ENCODE measurements around the gene CALHM6. TPM values are rescaled to one million over a fixed set of nuclear protein-coding genes. Genes with fewer than 3 reads are reported as not detected.

Gene CALHM6
- total RNA-seq, 1 experiment from 2014 or later: not detected

GRCh38 chr6:116451916-116452315 is 9.3 kb upstream of the CALHM6 start:
- no peak for ATAC-seq
- no peak overlapping the region for H3K27ac ChIP-seq (ENCODE audit: low read depth, low read length)
- POLR2A ChIA-PET: no interaction called here
- H3K27me3 ChIP-seq (ENCODE audit: insufficient read depth, low read length): no peaks in the 10 kb centered on the region
- H3K4me1 ChIP-seq (ENCODE audit: control insufficient read depth in 1 of 2, insufficient read depth in 2 of 2, low read length in 2 of 2): no peaks in the 10 kb centered on the region
- no peaks in the 10 kb centered on the region for H3K9me2 ChIP-seq (ENCODE audit: insufficient read depth)
- no peaks in the 10 kb centered on the region for H3K79me2 ChIP-seq (ENCODE audit: insufficient read depth, low read length)
- intact Hi-C loops (cut with micrococcal nuclease): no loop called here
- DNase-seq (ENCODE audit: low read depth, low spot score): no peak
- CTCF ChIA-PET: no interaction called here
- BruUV-seq (replicated peaks): no TSS peak
- no peaks in the 10 kb centered on the region for H3K36me3 ChIP-seq (ENCODE audit: control insufficient read depth in 1 of 2, insufficient read depth in 2 of 2, low read length in 2 of 2)
- no peak overlapping the region for H3K9ac ChIP-seq (ENCODE audit: low read length)
- H3K4me3 ChIP-seq (replicated peaks in 1 of 2; ENCODE audit: low read depth in 1 of 2, low read length in 2 of 2): no peak overlapping the region
- H4K20me1 ChIP-seq (ENCODE audit: insufficient read depth): no peaks in the 10 kb centered on the region
- no peak overlapping the region for H3K4me2 ChIP-seq (ENCODE audit: low read length)
- H2AFZ ChIP-seq (ENCODE audit: low read depth, low read length, poor library complexity, severe bottlenecking): no peak overlapping the region
- H3K9me3 ChIP-seq (ENCODE audit: control insufficient read depth in 1 of 2, insufficient read depth in 1 of 2, low read depth in 1 of 2, low read length in 2 of 2): no peaks in the 10 kb centered on the region
- RAD21 ChIA-PET (ENCODE audit: low non-redundant PET in 1 of 2, low total read pairs in 2 of 2, uncharacterized antibody in 2 of 2, unreplicated experiment in 2 of 2): no interaction called here
- no peak for TF ChIP-seq SIN3A (IDR thresholded peaks at IDR 0.05; ENCODE audit: low read depth)
- no peak for TF ChIP-seq SRF (IDR thresholded peaks at IDR 0.05; ENCODE audit: low read depth)
- TF ChIP-seq ATF3 (IDR thresholded peaks at IDR 0.05): no peak
- no peak for TF ChIP-seq JUND (IDR thresholded peaks at IDR 0.05)
- TF ChIP-seq ELF1 (IDR thresholded peaks at IDR 0.05; ENCODE audit: borderline replicate concordance, low read depth): no peak
- no peak for TF ChIP-seq FOSL1 (IDR thresholded peaks at IDR 0.05; ENCODE audit: low read depth)
- TF ChIP-seq POLR2AphosphoS5 (IDR thresholded peaks at IDR 0.05; ENCODE audit: low read depth, low read length): no peak
- TF ChIP-seq SP1 (IDR thresholded peaks at IDR 0.05; ENCODE audit: low read depth): no peak
- no peak for TF ChIP-seq ZFX (IDR thresholded peaks at IDR 0.05)
- TF ChIP-seq YY1 (IDR thresholded peaks at IDR 0.05; ENCODE audit: extremely low read depth, insufficient replicate concordance, low read depth, low read length): no peak
- no peak for TF ChIP-seq CTCF (IDR thresholded peaks at IDR 0.05 in 2 of 3, conservative IDR thresholded peaks at IDR 0.05 in 1 of 3; ENCODE audit: borderline replicate concordance in 1 of 3, insufficient read depth in 1 of 3, low read depth in 2 of 3, low read length in 2 of 3)
- no peak for TF ChIP-seq CEBPB (IDR thresholded peaks at IDR 0.05; ENCODE audit: low read depth)
- no peak for TF ChIP-seq RAD21 (IDR thresholded peaks at IDR 0.05; ENCODE audit: low read depth)
- no peak for TF ChIP-seq MAX (IDR thresholded peaks at IDR 0.05)
- no peak for TF ChIP-seq POLR2A (IDR thresholded peaks at IDR 0.05; ENCODE audit: borderline replicate concordance, extremely low read depth, insufficient read depth, insufficient read length)
- TF ChIP-seq EZH2 (IDR thresholded peaks at IDR 0.05): no peak
- no peak for TF ChIP-seq EZH2phosphoT487 (IDR thresholded peaks at IDR 0.05; ENCODE audit: borderline replicate concordance)
- no peak for TF ChIP-seq TCF7L2 (IDR thresholded peaks at IDR 0.05; ENCODE audit: borderline replicate concordance, extremely low read depth, insufficient read depth, insufficient read length)
